Stomach smooth muscle (tissue), 2 donors: ENCODE results near the gene CORO2B.

Source experiments
- H3K27ac ChIP-seq: one replicate; pipeline ENCODE4 v1.7.0; 2013; ENCODE audit warnings: mild to moderate bottlenecking, low read length, inconsistent platforms
- H3K27me3 ChIP-seq, 2 donors: one replicate each; pipeline ENCODE4 v1.7.0; 2013; ENCODE audit warnings: low read length in 2 of 2; ENCODE audit not compliant: insufficient read depth in 2 of 2, control insufficient read depth in 1 of 2
- H3K36me3 ChIP-seq, 2 donors: one replicate each; pipeline ENCODE4 v1.7.0; 2013; ENCODE audit warnings: low read length in 2 of 2; ENCODE audit not compliant: control insufficient read depth in 2 of 2, insufficient read depth in 2 of 2
- H3K4me1 ChIP-seq: one replicate; pipeline ENCODE4 v1.7.0; 2013; ENCODE audit warnings: low read length; ENCODE audit not compliant: control insufficient read depth, insufficient read depth
- H3K4me3 ChIP-seq, 2 donors: one replicate each; pipeline ENCODE4 v1.7.0; 2013; ENCODE audit warnings: low read length in 2 of 2
- H3K9ac ChIP-seq, 2 donors: one replicate each; pipeline ENCODE4 v1.7.0; 2013; ENCODE audit warnings: low read length in 2 of 2, mild to moderate bottlenecking in 1 of 2
- H3K9me3 ChIP-seq, 2 donors: one replicate each; pipeline ENCODE4 v1.7.0; 2013; ENCODE audit warnings: low read length in 2 of 2; ENCODE audit not compliant: control insufficient read depth in 2 of 2
- donor health status: healthy.
- donor health status: Pancreatic carcinoma.

The CORO2B gene

GRCh38 chr15:68666812-68667450 lies 88.1 kb downstream of the CORO2B start:
- no peak overlapping the region for H3K9ac ChIP-seq
- H3K27me3 ChIP-seq, result peaks cover 0 to 4% of the 10 kb centered on the region in 2 donors
- H3K9me3 ChIP-seq, result peaks cover 0 to 6% of the 10 kb centered on the region in 2 donors
- no peaks in the 10 kb centered on the region for H3K36me3 ChIP-seq
- no peak overlapping the region for H3K4me3 ChIP-seq
- H3K27ac ChIP-seq, result no peak overlapping the region
- H3K4me1 ChIP-seq, result no peaks in the 10 kb centered on the region

DNA sequence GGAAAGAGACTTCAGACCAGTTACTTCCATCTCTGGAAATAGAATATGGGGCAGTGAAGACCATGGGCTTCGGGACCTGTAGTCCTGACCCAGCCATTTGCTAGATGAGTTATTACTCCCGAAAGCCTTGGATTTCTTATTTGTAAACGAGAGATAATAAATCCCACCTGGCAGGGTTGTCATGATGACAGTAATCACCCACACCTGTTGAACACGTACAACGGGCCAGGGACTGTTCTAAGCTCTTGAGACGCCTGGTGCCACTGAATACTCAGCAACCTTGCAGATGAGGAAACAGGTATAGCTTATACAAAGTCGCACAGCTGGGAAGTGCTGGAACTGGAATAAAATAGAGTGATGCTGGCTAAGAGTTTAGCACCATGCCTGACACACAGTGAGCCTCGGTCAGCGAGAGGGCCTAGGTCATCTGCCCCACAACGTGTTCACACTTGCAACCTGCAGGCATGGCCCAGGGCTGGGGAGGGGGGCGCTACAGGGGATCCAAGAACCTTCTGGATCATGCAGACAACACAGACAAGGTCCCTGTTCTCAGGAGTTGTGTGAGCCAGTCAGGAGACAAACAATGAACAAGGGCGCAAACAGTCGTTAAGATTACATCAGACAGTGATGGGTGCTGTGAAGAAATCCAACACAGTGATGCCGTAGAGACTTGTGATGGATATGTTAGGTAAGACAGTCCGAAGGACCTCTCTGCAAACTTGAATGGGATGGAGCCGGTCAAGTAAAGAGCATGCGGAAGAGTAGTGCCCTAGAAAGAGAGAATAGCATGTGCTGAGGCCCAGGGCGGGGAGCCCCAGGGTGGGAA lies 89.2 kb downstream of the CORO2B start:
- Histone ChIP-seq H3K9me3 (peaks cover 0 to 6% of the 10 kb centered on the region in 2 donors), H3K27ac (no peak overlapping the region), H3K4me3 (no peak overlapping the region), H3K9ac (no peak overlapping the region), H3K36me3 (no peaks in the 10 kb centered on the region), H3K27me3 (peaks cover 0 to 6% of the 10 kb centered on the region in 2 donors), H3K4me1 (no peaks in the 10 kb centered on the region)

DNA sequence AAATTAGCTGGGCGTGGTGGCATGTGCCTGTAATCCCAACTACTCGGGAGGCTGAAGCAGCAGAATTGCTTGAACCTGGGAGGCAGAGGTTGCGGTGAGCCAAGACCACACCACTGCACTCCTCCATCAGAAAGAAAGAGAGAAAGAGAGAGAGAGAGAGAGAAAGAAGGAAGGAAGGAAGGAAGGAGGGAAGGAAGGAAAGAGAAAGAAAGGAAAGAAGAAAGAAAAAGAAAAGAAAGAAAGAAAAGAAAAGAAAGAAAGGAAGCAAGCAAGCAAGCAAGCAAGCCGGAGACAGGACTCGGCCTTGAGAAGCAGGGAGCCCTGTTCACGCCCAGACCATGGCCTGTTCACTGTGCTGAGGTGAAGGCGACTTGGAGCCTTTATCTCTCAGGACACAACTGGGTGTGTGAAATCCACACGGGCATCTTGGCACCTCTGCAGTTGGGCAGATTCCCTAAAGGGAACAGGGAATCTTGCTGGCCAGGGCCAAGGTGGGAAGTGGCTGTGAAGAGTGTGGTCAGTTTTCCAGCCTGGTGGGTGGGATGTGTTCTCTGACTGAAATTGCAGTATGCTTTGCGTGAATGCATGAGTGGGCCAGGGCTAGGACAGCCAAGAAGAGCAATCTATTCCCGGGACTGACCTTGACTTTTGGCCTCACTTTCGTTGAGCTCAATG lies 90.3 kb downstream of the CORO2B start:
- peaks cover 0 to 6% of the 10 kb centered on the region in 2 donors for H3K27me3 ChIP-seq
- no peaks in the 10 kb centered on the region for H3K36me3 ChIP-seq
- H3K9ac ChIP-seq, result no peak overlapping the region
- no peak overlapping the region for H3K27ac ChIP-seq
- H3K9me3 ChIP-seq, result peaks cover 0 to 6% of the 10 kb centered on the region in 2 donors
- H3K4me1 ChIP-seq, result peaks cover under 1% of the 10 kb centered on the region
- H3K4me3 ChIP-seq, result no peak overlapping the region

DNA sequence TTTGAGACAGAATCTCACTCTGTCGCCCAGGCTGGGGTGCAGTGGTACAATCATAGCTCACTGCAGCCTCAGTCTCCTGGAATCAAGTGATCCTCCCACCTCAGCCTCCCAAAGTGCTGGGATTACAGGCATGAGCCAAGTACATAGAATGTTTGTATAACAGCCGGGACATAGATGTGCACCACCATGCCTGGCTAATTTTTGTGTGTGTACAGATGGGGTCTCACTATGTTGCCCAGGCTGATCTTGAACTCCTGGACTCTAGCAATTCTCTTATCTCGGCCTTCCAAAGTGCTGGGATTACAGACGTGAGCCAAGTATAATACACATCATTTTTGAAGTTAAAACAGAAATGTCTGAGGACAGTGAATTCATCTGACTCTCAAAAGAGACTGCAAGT lies 93.5 kb downstream of the CORO2B start:
- Histone ChIP-seq H3K4me1 (peaks cover 5% of the 10 kb centered on the region), H3K4me3 (no peak overlapping the region), H3K27ac (no peak overlapping the region), H3K36me3 (no peaks in the 10 kb centered on the region), H3K9ac (no peak overlapping the region), H3K27me3 (peaks cover 0 to 6% of the 10 kb centered on the region in 2 donors), H3K9me3 (peaks cover 0 to 6% of the 10 kb centered on the region in 2 donors)

- no peak overlapping the region for H3K4me3 ChIP-seq
- no peak overlapping the region for H3K27ac ChIP-seq
- peaks cover 0 to 6% of the 10 kb centered on the region in 2 donors for H3K27me3 ChIP-seq
- H3K9ac ChIP-seq, result no peak overlapping the region
- peaks cover 0 to 6% of the 10 kb centered on the region in 2 donors for H3K9me3 ChIP-seq
- peaks cover 5% of the 10 kb centered on the region for H3K4me1 ChIP-seq
- no peaks in the 10 kb centered on the region for H3K36me3 ChIP-seq
Observed at GRCh38 chr15:68672781-68673205, 94.0 kb downstream of the CORO2B start.

DNA sequence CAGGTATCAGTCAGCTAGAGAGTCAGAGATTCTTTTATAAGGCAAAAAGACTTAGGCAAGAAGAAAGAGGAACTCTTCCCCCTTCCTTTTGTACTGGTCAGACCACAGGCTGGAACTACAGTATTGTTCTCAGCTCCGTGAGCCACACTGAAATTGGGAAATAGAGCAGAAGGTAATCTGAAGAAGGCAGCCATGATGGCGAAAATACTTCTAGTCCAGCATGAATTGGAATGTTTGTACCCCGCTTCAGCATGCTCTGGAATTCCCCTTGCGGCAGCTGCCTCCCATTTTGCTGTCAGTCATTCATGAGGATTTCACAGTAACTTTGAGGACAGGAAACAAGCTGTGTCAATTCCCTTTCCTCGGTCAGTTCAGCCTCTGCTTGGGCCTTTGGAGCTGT lies 96.2 kb downstream of the CORO2B start:
- Histone ChIP-seq H3K27ac (no peak overlapping the region), H3K4me3 (no peak overlapping the region), H3K9ac (no peak overlapping the region), H3K4me1 (peaks cover 5% of the 10 kb centered on the region), H3K9me3 (peaks cover 0 to 6% of the 10 kb centered on the region in 2 donors), H3K27me3 (peaks cover 0 to 6% of the 10 kb centered on the region in 2 donors), H3K36me3 (no peaks in the 10 kb centered on the region)

DNA sequence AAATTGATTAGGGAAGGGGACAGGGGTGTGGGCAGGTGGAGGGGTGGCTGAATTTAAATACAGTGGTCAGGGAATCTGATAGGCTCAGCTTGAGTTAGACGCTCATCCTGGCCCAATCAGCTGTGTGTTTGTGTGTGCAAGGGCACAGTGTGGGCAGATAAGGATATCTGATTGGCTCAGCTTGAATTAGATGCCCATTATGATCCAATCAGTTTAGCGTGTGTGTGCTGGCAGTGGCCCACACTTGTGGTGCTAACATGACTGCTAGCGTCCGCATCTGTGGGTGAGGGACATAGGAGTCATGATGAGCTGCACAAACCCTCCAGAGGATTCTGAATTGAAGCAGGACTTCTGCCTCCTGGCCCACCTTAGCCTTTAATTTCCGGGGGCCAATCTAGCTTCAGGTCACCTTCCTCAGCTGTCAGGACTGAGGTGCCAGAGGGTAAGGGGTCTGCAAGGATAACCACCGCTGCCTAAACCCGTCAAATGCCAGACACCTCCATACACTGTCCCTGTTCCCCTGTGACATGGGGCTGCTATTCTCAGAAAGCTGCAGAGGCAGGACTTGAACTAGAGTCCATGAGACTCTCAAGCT lies 97.3 kb downstream of the CORO2B start:
- Histone ChIP-seq H3K4me3 (no peak overlapping the region), H3K9ac (no peak overlapping the region), H3K36me3 (no peaks in the 10 kb centered on the region), H3K27me3 (peaks cover 0 to 6% of the 10 kb centered on the region in 2 donors), H3K27ac (no peak overlapping the region), H3K4me1 (peaks cover 5% of the 10 kb centered on the region), H3K9me3 (peaks cover 0 to 5% of the 10 kb centered on the region in 2 donors)

DNA sequence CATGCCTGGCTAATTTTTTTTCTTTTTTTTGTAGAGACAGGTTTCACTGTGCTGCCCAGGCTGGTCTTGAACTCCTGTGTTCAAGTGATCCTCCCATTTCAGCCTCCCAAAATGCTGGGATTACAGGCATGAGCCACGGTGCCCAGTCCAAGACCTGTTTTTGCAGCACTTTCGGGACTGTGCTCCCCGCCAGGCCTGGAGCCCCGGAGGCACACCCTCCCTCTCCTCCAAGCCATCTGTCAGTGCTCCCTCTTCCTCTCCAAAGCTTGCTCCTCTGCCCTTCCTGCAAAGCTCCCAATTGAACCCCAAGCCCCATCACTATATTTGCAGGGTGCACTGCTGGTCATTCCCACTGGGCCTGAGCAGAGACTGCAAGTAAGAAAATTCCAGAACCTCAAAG lies 98.1 kb downstream of the CORO2B start:
- Histone ChIP-seq H3K36me3 (no peaks in the 10 kb centered on the region), H3K9me3 (no peaks in the 10 kb centered on the region), H3K27ac (no peak overlapping the region), H3K27me3 (peaks cover 0 to 3% of the 10 kb centered on the region in 2 donors), H3K9ac (no peak overlapping the region), H3K4me1 (peaks cover 5% of the 10 kb centered on the region), H3K4me3 (no peak overlapping the region)

DNA sequence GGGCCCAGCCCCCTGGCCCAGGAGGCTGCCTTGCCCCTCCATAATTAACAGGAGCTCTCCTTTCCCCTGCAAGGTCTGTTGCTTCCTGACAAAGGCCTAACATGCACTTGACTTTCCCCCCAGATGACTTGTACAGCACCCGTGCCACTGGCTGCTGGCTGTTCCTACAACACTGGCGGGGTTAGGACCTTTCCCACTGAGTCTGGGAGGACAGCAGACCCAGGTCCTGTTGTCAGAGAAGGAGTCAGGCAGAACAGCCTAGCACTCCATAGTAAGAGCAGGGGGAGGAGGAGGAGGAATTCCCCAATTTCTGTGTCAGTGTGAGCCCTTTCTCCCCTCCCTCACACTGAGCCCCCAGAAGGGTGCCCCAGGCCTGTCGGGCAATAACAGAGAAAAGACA lies 99.2 kb downstream of the CORO2B start:
- no peak overlapping the region for H3K4me3 ChIP-seq
- no peaks in the 10 kb centered on the region for H3K9me3 ChIP-seq
- no peaks in the 10 kb centered on the region for H3K36me3 ChIP-seq
- H3K27me3 ChIP-seq, result no peaks in the 10 kb centered on the region
- H3K27ac ChIP-seq, result no peak overlapping the region
- H3K9ac ChIP-seq, result no peak overlapping the region
- peaks cover 5% of the 10 kb centered on the region for H3K4me1 ChIP-seq

DNA sequence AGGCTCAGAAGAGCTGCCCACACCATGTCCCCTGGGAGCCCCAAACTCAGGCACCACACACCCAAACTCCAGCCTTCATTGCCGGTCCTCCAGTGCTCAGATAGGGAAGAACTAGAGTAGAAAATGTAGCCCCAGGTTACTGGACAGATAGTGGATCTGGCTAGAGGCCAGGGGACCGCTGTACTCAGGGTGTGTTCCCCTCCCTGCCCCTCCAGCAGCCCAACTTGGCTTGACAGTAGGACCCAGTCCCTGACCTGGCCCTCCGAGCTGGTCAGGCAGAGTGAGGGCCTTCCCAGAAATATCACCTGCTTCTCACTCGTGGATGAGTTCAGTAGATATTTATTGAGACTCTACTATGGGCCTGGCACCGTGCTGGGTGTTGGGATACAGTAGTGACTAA lies 100.0 kb downstream of the CORO2B start:
- Histone ChIP-seq H3K36me3 (no peaks in the 10 kb centered on the region), H3K4me1 (peaks cover 5% of the 10 kb centered on the region), H3K9me3 (no peaks in the 10 kb centered on the region), H3K27me3 (no peaks in the 10 kb centered on the region), H3K9ac (no peak overlapping the region), H3K4me3 (no peak overlapping the region), H3K27ac (no peak overlapping the region)
